Mesendoderm (in vitro differentiated cells): ENCODE results near the gene ADCY7.

Source experiments
- DNase-seq: peaks from one replicate; pipeline ENCODE4 v3.0.0; 2013
- H2AK5ac ChIP-seq: 2 replicates; pipeline ENCODE4 v1.6.1; 2013; ENCODE audit warnings: low read length, inconsistent platforms
- H2BK120ac ChIP-seq: 2 replicates; pipeline ENCODE4 v1.6.1; 2013; ENCODE audit warnings: low read depth, mild to moderate bottlenecking, low read length, moderate library complexity, mixed read lengths
- H2BK15ac ChIP-seq: replicated peaks from 2 replicates; pipeline ENCODE4 v1.6.1; 2013; ENCODE audit warnings: low read depth, mild to moderate bottlenecking, moderate library complexity
- H2BK5ac ChIP-seq: 2 replicates; pipeline ENCODE4 v1.6.1; 2013; ENCODE audit warnings: low read length, inconsistent platforms
- H3K18ac ChIP-seq: 2 replicates; pipeline ENCODE4 v1.6.1; 2013; ENCODE audit warnings: mild to moderate bottlenecking, low read length, mixed read lengths
- H3K23ac ChIP-seq: one replicate; pipeline ENCODE4 v1.6.1; 2013; ENCODE audit warnings: low read length
- H3K27ac ChIP-seq: 2 replicates; pipeline ENCODE4 v1.5.1; 2013; ENCODE audit warnings: low read depth, mild to moderate bottlenecking, inconsistent platforms, low read length, moderate library complexity
- H3K27me3 ChIP-seq: 2 replicates; pipeline ENCODE4 v1.6.1; 2013; ENCODE audit warnings: low read length, control low read depth, mild to moderate bottlenecking, inconsistent platforms; ENCODE audit not compliant: insufficient read depth, poor library complexity
- H3K36me3 ChIP-seq: 2 replicates; pipeline ENCODE4 v1.6.1; 2013; ENCODE audit warnings: low read length, inconsistent platforms; ENCODE audit not compliant: control insufficient read depth, insufficient read depth
- H3K4ac ChIP-seq: one replicate; pipeline ENCODE4 v1.6.1; 2013; ENCODE audit warnings: low read depth, mild to moderate bottlenecking, low read length, moderate library complexity
- H3K4me1 ChIP-seq: 2 replicates; pipeline ENCODE4 v1.6.1; 2013; ENCODE audit warnings: low read depth, low read length, inconsistent platforms; ENCODE audit not compliant: control insufficient read depth
- H3K4me2 ChIP-seq: 2 replicates; pipeline ENCODE4 v1.6.1; 2013; ENCODE audit warnings: low read length
- H3K4me3 ChIP-seq: 2 replicates; pipeline ENCODE4 v1.5.1; 2013; ENCODE audit warnings: mild to moderate bottlenecking, low read length
- H3K56ac ChIP-seq: one replicate; pipeline ENCODE4 v1.6.1; 2013; ENCODE audit warnings: low read length
- H3K79me1 ChIP-seq: 2 replicates; pipeline ENCODE4 v1.6.1; 2013; ENCODE audit warnings: low read length, inconsistent platforms
- H3K79me2 ChIP-seq: 2 replicates; pipeline ENCODE4 v1.6.1; 2013; ENCODE audit warnings: mild to moderate bottlenecking, low read length; ENCODE audit not compliant: control insufficient read depth, insufficient read depth
- H3K9ac ChIP-seq: 2 replicates; pipeline ENCODE4 v1.6.1; 2013; ENCODE audit warnings: low read length, inconsistent platforms
- H4K5ac ChIP-seq: one replicate; pipeline ENCODE4 v1.6.1; 2013; ENCODE audit warnings: low read length
- H4K8ac ChIP-seq: one replicate; pipeline ENCODE4 v1.6.1; 2013; ENCODE audit warnings: low read depth, mild to moderate bottlenecking, control low read depth, low read length, moderate library complexity
- WGBS: extraction: QIAGEN DNeasy Blood & Tissue Kit; methylation state at CpG from one replicate; pipeline ENCODE4 v1.1.7; 2013; ENCODE audit warnings: low lambda C conversion rate, missing lambda C conversion rate; ENCODE audit not compliant: insufficient coverage; ENCODE audit errors: extremely low coverage; 5-methylcytosine and 5-hydroxymethylcytosine counted together

ADCY7 gene

GRCh38 chr16:50267651-50268050, 1.3 kb downstream of the ADCY7 start:
- Histone ChIP-seq H2BK15ac (no peak overlapping the region), H4K8ac (no peak overlapping the region), H3K4ac (no peak overlapping the region), H3K79me1 (no peaks in the 10 kb centered on the region), H3K9ac (no peak overlapping the region), H4K5ac (no peak overlapping the region), H3K27me3 (no peaks in the 10 kb centered on the region), H3K36me3 (no peaks in the 10 kb centered on the region), H3K4me3 (no peak overlapping the region), H3K27ac (no peak overlapping the region), H3K18ac (no peak overlapping the region), H3K23ac (no peak overlapping the region), H2BK5ac (no peak overlapping the region), H3K56ac (no peak overlapping the region), H3K4me2 (no peak overlapping the region), H3K4me1 (peaks cover 8% of the 10 kb centered on the region), H3K79me2 (no peaks in the 10 kb centered on the region), H2AK5ac (no peak overlapping the region), H2BK120ac (no peak overlapping the region)
- no peak for DNase-seq
- no CpG with 5 or more reads among the region's 3 CpGs for WGBS

- WGBS = no CpG with 5 or more reads among the region's 5 CpGs
- Histone ChIP-seq H3K4me2 (no peak overlapping the region), H3K9ac (no peak overlapping the region), H3K56ac (no peak overlapping the region), H3K79me1 (no peaks in the 10 kb centered on the region), H4K8ac (no peak overlapping the region), H3K4me3 (no peak overlapping the region), H2BK120ac (no peak overlapping the region), H3K4me1 (peaks cover 8% of the 10 kb centered on the region), H3K23ac (no peak overlapping the region), H2BK15ac (no peak overlapping the region), H3K36me3 (no peaks in the 10 kb centered on the region), H3K27me3 (no peaks in the 10 kb centered on the region), H3K4ac (no peak overlapping the region), H3K79me2 (no peaks in the 10 kb centered on the region), H3K27ac (no peak overlapping the region), H2AK5ac (no peak overlapping the region), H4K5ac (no peak overlapping the region), H3K18ac (no peak overlapping the region), H2BK5ac (no peak overlapping the region)
- DNase-seq = no peak
Measured at GRCh38 chr16:50268352-50268751, 2.0 kb downstream of the ADCY7 start.

GRCh38 chr16:50269061-50269705, 2.8 kb downstream of the ADCY7 start:
- no peaks in the 10 kb centered on the region for H3K27me3 ChIP-seq
- H3K4me1 ChIP-seq = peaks cover 8% of the 10 kb centered on the region
- H4K5ac ChIP-seq = no peak overlapping the region
- H4K8ac ChIP-seq = no peak overlapping the region
- DNase-seq = no peak
- no peaks in the 10 kb centered on the region for H3K79me1 ChIP-seq
- no CpG with 5 or more reads among the region's 13 CpGs for WGBS
- no peaks in the 10 kb centered on the region for H3K36me3 ChIP-seq
- H3K9ac ChIP-seq = no peak overlapping the region
- H3K4me2 ChIP-seq = no peak overlapping the region
- H2BK120ac ChIP-seq = no peak overlapping the region
- H2BK15ac ChIP-seq = no peak overlapping the region
- H3K4ac ChIP-seq = no peak overlapping the region
- H3K18ac ChIP-seq = no peak overlapping the region
- H3K4me3 ChIP-seq = no peak overlapping the region
- peak overlapping the region; percentile 7 for H3K56ac ChIP-seq
- no peaks in the 10 kb centered on the region for H3K79me2 ChIP-seq
- no peak overlapping the region for H2AK5ac ChIP-seq
- no peak overlapping the region for H2BK5ac ChIP-seq
- no peak overlapping the region for H3K23ac ChIP-seq
- no peak overlapping the region for H3K27ac ChIP-seq

- Histone ChIP-seq H3K4me2 (no peak overlapping the region), H2BK15ac (no peak overlapping the region), H3K18ac (no peak overlapping the region), H2AK5ac (no peak overlapping the region), H3K23ac (no peak overlapping the region), H3K9ac (no peak overlapping the region), H4K5ac (no peak overlapping the region), H2BK5ac (no peak overlapping the region), H3K79me1 (no peaks in the 10 kb centered on the region), H3K4me1 (peaks cover 8% of the 10 kb centered on the region), H4K8ac (no peak overlapping the region), H3K56ac (no peak overlapping the region), H3K27ac (no peak overlapping the region), H2BK120ac (no peak overlapping the region), H3K36me3 (no peaks in the 10 kb centered on the region), H3K79me2 (no peaks in the 10 kb centered on the region), H3K4ac (no peak overlapping the region), H3K4me3 (no peak overlapping the region), H3K27me3 (no peaks in the 10 kb centered on the region)
- no peak for DNase-seq
- no CpG with 5 or more reads among the region's 12 CpGs for WGBS
Measured at GRCh38 chr16:50269769-50270509, 3.6 kb downstream of the ADCY7 start.

- Histone ChIP-seq H3K79me1 (no peaks in the 10 kb centered on the region), H3K4me2 (no peak overlapping the region), H3K4me3 (no peak overlapping the region), H3K36me3 (no peaks in the 10 kb centered on the region), H2BK15ac (no peak overlapping the region), H3K27me3 (no peaks in the 10 kb centered on the region), H3K79me2 (no peaks in the 10 kb centered on the region), H2AK5ac (no peak overlapping the region), H2BK120ac (no peak overlapping the region), H4K5ac (no peak overlapping the region), H3K4me1 (peaks cover 8% of the 10 kb centered on the region), H3K4ac (no peak overlapping the region), H3K9ac (no peak overlapping the region), H3K18ac (no peak overlapping the region), H3K56ac (no peak overlapping the region), H4K8ac (no peak overlapping the region), H3K23ac (no peak overlapping the region), H3K27ac (no peak overlapping the region), H2BK5ac (no peak overlapping the region)
- DNase-seq = no peak
- WGBS = no CpG with 5 or more reads among the region's 13 CpGs
Measured at GRCh38 chr16:50270510-50271147, 4.3 kb downstream of the ADCY7 start.
